ENCODE measurements around the gene CDC42BPA. TPM values are rescaled to one million over a fixed set of nuclear protein-coding genes. Genes with fewer than 3 reads are reported as not detected.

CDC42BPA gene
- total and polyA plus RNA-seq, 2 of the 13 experiments (the other 11 are each of a cell fraction or from before 2014, with no cell fraction given) = 6.5 to 16.0 TPM

DNA sequence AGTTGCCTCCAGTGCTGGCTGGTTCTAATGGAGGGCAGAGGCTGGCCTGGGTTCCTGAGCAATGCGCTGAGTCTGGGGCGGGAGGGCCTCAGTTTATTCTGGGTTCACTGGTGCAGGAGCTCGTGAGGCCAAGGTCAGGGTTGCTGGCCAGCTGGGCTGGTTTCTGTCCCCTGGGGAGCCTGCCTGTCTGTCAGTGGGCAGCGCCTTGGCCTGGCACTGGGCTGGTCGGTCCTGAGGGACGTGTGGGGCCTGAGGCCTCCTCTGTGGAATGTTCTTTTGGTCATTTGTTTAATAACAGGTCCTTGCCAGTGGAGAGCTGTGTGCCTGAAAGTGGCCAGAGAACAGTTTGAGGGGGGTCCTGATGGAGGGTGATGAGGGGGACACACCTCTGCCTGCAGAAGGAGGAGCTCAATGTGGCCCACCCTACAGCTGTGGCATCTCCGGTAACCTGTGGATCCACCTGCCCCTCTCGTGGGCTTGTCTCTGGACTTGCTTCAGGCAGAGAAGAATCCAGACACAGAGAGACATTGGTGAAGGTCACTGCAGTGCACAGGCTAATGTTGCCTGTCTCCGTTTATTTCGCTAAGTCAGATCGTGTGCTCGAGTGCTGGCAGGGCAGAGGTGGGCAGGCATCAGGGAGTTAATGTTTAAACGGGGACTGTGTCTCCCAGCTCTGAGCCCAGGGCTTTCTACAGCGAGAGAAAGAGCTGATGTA is 343.6 kb downstream of the CDC42BPA start (continued):
- TF ChIP-seq, protein P1, sequence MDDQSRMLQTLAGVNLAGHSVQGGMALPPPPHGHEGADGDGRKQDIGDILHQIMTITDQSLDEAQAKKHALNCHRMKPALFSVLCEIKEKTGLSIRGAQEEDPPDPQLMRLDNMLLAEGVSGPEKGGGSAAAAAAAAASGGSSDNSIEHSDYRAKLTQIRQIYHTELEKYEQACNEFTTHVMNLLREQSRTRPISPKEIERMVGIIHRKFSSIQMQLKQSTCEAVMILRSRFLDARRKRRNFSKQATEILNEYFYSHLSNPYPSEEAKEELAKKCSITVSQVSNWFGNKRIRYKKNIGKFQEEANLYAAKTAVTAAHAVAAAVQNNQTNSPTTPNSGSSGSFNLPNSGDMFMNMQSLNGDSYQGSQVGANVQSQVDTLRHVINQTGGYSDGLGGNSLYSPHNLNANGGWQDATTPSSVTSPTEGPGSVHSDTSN (CRISPR knock-in tag; IDR thresholded peaks at IDR 0.05; ENCODE audit: borderline replicate concordance) = no peak
- TF ChIP-seq ZSCAN12 (CRISPR knock-in tag; IDR thresholded peaks at IDR 0.05) = no peak
- TF ChIP-seq ZNF776 (CRISPR knock-in tag; IDR thresholded peaks at IDR 0.05) = 0 out of 2 replicates have a peak, but pooled peaks have one; percentile 39
- no peak for TF ChIP-seq FIP1L1 (IDR thresholded peaks at IDR 0.05; ENCODE audit: borderline replicate concordance, insufficient read depth, low read depth, low read length)
- no peak for TF ChIP-seq GPN1 (CRISPR knock-in tag; IDR thresholded peaks at IDR 0.05; ENCODE audit: borderline replicate concordance)
- TF ChIP-seq MED8 (CRISPR knock-in tag; IDR thresholded peaks at IDR 0.05; ENCODE audit: insufficient replicate concordance) = no peak
- TF ChIP-seq SSRP1 (CRISPR knock-in tag; IDR thresholded peaks at IDR 0.05) = no peak
- no peak for TF ChIP-seq MAZ (IDR thresholded peaks at IDR 0.05; ENCODE audit: borderline replicate concordance, low read depth, low read length)
- no peak for TF ChIP-seq MAZ (CRISPR knock-in tag; IDR thresholded peaks at IDR 0.05; ENCODE audit: low read depth)
- 0 out of 2 replicates have a peak, but pooled peaks have one; percentile 8 for TF ChIP-seq PHF8 (CRISPR knock-in tag; IDR thresholded peaks at IDR 0.05)
- TF ChIP-seq SUZ12 (IDR thresholded peaks at IDR 0.05; ENCODE audit: low read depth, low read length) = no peak
- no peak for TF ChIP-seq ZNF280B (CRISPR knock-in tag; IDR thresholded peaks at IDR 0.05; ENCODE audit: borderline replicate concordance)
- peak; percentile 85 for TF ChIP-seq RARA (CRISPR knock-in tag; IDR thresholded peaks at IDR 0.05)
- TF ChIP-seq FOSL2 (CRISPR knock-in tag; IDR thresholded peaks at IDR 0.05) = no peak
- TF ChIP-seq ZNF326 (CRISPR knock-in tag; IDR thresholded peaks at IDR 0.05; ENCODE audit: borderline replicate concordance) = no peak
- TF ChIP-seq NR0B2 (CRISPR knock-in tag; IDR thresholded peaks at IDR 0.05) = no peak
- TF ChIP-seq KDM5A (IDR thresholded peaks at IDR 0.05; ENCODE audit: borderline replicate concordance, low read length) = no peak
- no peak for TF ChIP-seq PHF21A (CRISPR knock-in tag; IDR thresholded peaks at IDR 0.05)
- TF ChIP-seq ZNF333 (CRISPR knock-in tag; IDR thresholded peaks at IDR 0.05; ENCODE audit: borderline replicate concordance) = no peak; the same call in 1 of the 2 replicates
- no peak; the same call in 1 of the 2 replicates for TF ChIP-seq NCOA2 (CRISPR knock-in tag; IDR thresholded peaks at IDR 0.05)
- TF ChIP-seq ZNF530 (CRISPR knock-in tag; IDR thresholded peaks at IDR 0.05; ENCODE audit: low read depth) = no peak
- no peak for TF ChIP-seq KLF11 (CRISPR knock-in tag; IDR thresholded peaks at IDR 0.05)
- no peak for TF ChIP-seq ZNF263 (CRISPR knock-in tag; IDR thresholded peaks at IDR 0.05)
- no peak for TF ChIP-seq RCOR2 (CRISPR knock-in tag; IDR thresholded peaks at IDR 0.05)
- TF ChIP-seq ZNF709 (CRISPR knock-in tag; IDR thresholded peaks at IDR 0.05) = peak; percentile 67; the same call in 1 of the 2 replicates
- 0 out of 2 replicates have a peak, but pooled peaks have one; percentile 33 for TF ChIP-seq TGIF2 (CRISPR knock-in tag; IDR thresholded peaks at IDR 0.05)
- no peak for TF ChIP-seq ZBTB7A (CRISPR knock-in tag; IDR thresholded peaks at IDR 0.05)
- no peak for TF ChIP-seq GTF2F1 (IDR thresholded peaks at IDR 0.05; ENCODE audit: low read length)
